Neural cell (in vitro differentiated cells): ENCODE data around the gene SKIC3. TPM values are rescaled to one million over a fixed set of nuclear protein-coding genes. Genes with fewer than 3 reads are reported as not detected.

ENCODE experiments used
- polyA plus RNA-seq: library from polyadenylated mRNA; depleted of rRNA; stranded (reverse); fragments of >200 nt; gene quantifications from 2 replicates; pipeline ENCODE4 v1.2.3, GENCODE V29; 2014
- small RNA-seq, 3 experiments: library from RNA; depleted of rRNA; stranded (forward); fragments of <200 nt; gene quantifications; one replicate each; pipeline ENCODE3, GENCODE V24; 2012

Gene SKIC3
- polyA plus RNA-seq, 1 donor from 2014 or later, result 145 TPM

Small RNAs within 50 kb of the gene (small RNA-seq; reads per million reads assigned to genes)
- gene RNU6-308P, result 0 to 0.08 (median 0) reads per million in 3 experiments

Other genes starting within 250 kb of the SKIC3 start
- not detected in 2 replicates for gene FAM81B, start 163.6 kb downstream of the SKIC3 start, polyA plus RNA-seq
- gene ARSK, start 124 bp upstream of the SKIC3 start, polyA plus RNA-seq, result 2.8 and 3.7 TPM in 2 replicates
- 0.22 TPM in 1 of 2 replicates, not detected in the other for gene GPR150, start 65.1 kb upstream of the SKIC3 start, polyA plus RNA-seq
- gene RFESD, start 91.8 kb upstream of the SKIC3 start, polyA plus RNA-seq, result not detected in 2 replicates
- gene SPATA9, start 128.0 kb upstream of the SKIC3 start, polyA plus RNA-seq, result 1.1 and 5.8 TPM in 2 replicates
- gene RHOBTB3, start 176.4 kb upstream of the SKIC3 start, polyA plus RNA-seq, result 79.0 and 99.4 TPM in 2 replicates